Measurements from ENCODE around the gene TMPRSS2. TPM values are rescaled to one million over a fixed set of nuclear protein-coding genes. Genes with fewer than 3 reads are reported as not detected.

The TMPRSS2 gene
- total and polyA plus RNA-seq, 2 donors (not counting 3 experiments of a cell fraction or from before 2014, with no cell fraction given) = not detected

- no peaks in the 10 kb centered on the region for H3K27me3 ChIP-seq (ENCODE audit: control insufficient read depth in 2 of 2, insufficient read depth in 2 of 2, low read length in 2 of 2)
- DNase-seq (ENCODE audit: low read depth, low spot score) (no peak), FAIRE-seq (no peak)
- H4K20me1 ChIP-seq (replicated peaks; ENCODE audit: control insufficient read depth, extremely low read depth, insufficient read depth, low read length) = no peaks in the 10 kb centered on the region
- TF ChIP-seq FOS (IDR thresholded peaks at IDR 0.05; ENCODE audit: borderline replicate concordance, insufficient read depth, low read length) = no peak
- TF ChIP-seq JUN (IDR thresholded peaks at IDR 0.05; ENCODE audit: borderline replicate concordance, insufficient read depth, insufficient read length, low read depth) = no peak
- no peak for TF ChIP-seq EZH2 (IDR thresholded peaks at IDR 0.05; ENCODE audit: borderline replicate concordance, low read depth, low read length, severe bottlenecking)
- TF ChIP-seq POLR2A (IDR thresholded peaks at IDR 0.05; ENCODE audit: low read depth, low read length) = no peak
- TF ChIP-seq GATA2 (IDR thresholded peaks at IDR 0.05; ENCODE audit: insufficient read depth, insufficient read length, low read depth, low read length) = no peak
- TF ChIP-seq MYC (IDR thresholded peaks at IDR 0.05; ENCODE audit: low read depth, low read length) = no peak
- no peak for TF ChIP-seq CTCF (IDR thresholded peaks at IDR 0.05; ENCODE audit: extremely low read depth in 1 of 2, insufficient read depth in 1 of 2, low read depth in 1 of 2, low read length in 2 of 2)
- TF ChIP-seq POLR2AphosphoS5 (IDR thresholded peaks at IDR 0.05; ENCODE audit: insufficient read depth, low read depth, low read length) = no peak
- no peak for TF ChIP-seq MAX (IDR thresholded peaks at IDR 0.05; ENCODE audit: insufficient read depth, insufficient read length)
- no peaks in the 10 kb centered on the region for H3K79me2 ChIP-seq (ENCODE audit: control insufficient read depth, insufficient read depth, low read length)
- no peaks in the 10 kb centered on the region for H3K9me1 ChIP-seq (replicated peaks; ENCODE audit: control insufficient read depth, extremely low read depth, insufficient read depth, low read length)
- H3K9ac ChIP-seq (replicated peaks; ENCODE audit: extremely low read depth, insufficient read depth, low read length) = no peak overlapping the region
- no peak overlapping the region for H3K4me3 ChIP-seq (replicated peaks in 1 of 3; ENCODE audit: insufficient read depth in 1 of 3, low read depth in 1 of 3, low read length in 3 of 3)
- no TSS peak for BruUV-seq (replicated peaks)
- no peaks in the 10 kb centered on the region for H3K36me3 ChIP-seq (ENCODE audit: control insufficient read depth in 2 of 2, extremely low read depth in 1 of 2, insufficient read depth in 2 of 2, low read length in 2 of 2)
- H3K9me3 ChIP-seq (replicated peaks; ENCODE audit: control insufficient read depth, insufficient read depth, low read length) = no peaks in the 10 kb centered on the region
- CTCF ChIA-PET = interaction anchor here (1.1 kb wide), 1 partner anchor 11 kb away, joined by 3 read pairs; no protein-coding TSS in a partner anchor
- H3K27ac ChIP-seq (ENCODE audit: insufficient read depth, low read depth, low read length) = no peak overlapping the region
- no peaks in the 10 kb centered on the region for H3K4me1 ChIP-seq (ENCODE audit: control insufficient read depth, extremely low read depth, insufficient read depth, low read length)
- H3K4me2 ChIP-seq (ENCODE audit: insufficient read depth, low read length) = no peak overlapping the region
- intact Hi-C loops (cut with micrococcal nuclease) = no loop called here
- no peak overlapping the region for H2AFZ ChIP-seq (ENCODE audit: low read depth, low read length)
- dilution Hi-C loops (cut with MboI; ENCODE audit: extremely low pct_ligation_motif_present, low sequenced_read_pairs) = no loop called here
- POLR2A ChIA-PET = no interaction called here
Observed at GRCh38 chr21:41445465-41445862, 62.5 kb downstream of the TMPRSS2 start.

Data from endothelial cell of umbilical vein (primary cell).